Measurements from ENCODE around the gene MYH16.

MYH16 gene

GRCh38 chr7:99260395-99260794 lies 12.2 kb upstream of the MYH16 start:
- TF ChIP-seq ESRRG (CRISPR knock-in tag; IDR thresholded peaks at IDR 0.05), result no peak
- no peak for TF ChIP-seq RARB (CRISPR knock-in tag; IDR thresholded peaks at IDR 0.05)
- no peak for TF ChIP-seq CSDC2 (CRISPR knock-in tag; IDR thresholded peaks at IDR 0.05)
- no peak for TF ChIP-seq ZNF8 (CRISPR knock-in tag; IDR thresholded peaks at IDR 0.05)
- TF ChIP-seq ZNF565 (CRISPR knock-in tag; conservative IDR thresholded peaks at IDR 0.05; ENCODE audit: low read depth), result no peak
- no peak for TF ChIP-seq ZFP3 (CRISPR knock-in tag; IDR thresholded peaks at IDR 0.05)
- no peak for TF ChIP-seq CREB5 (CRISPR knock-in tag; IDR thresholded peaks at IDR 0.05; ENCODE audit: low read depth)
- TF ChIP-seq GLIS3 (CRISPR knock-in tag; IDR thresholded peaks at IDR 0.05), result no peak
- TF ChIP-seq TOX (CRISPR knock-in tag; IDR thresholded peaks at IDR 0.05; ENCODE audit: borderline replicate concordance), result no peak
- TF ChIP-seq POU6F1 (CRISPR knock-in tag; IDR thresholded peaks at IDR 0.05; ENCODE audit: borderline replicate concordance, low read depth), result no peak
- TF ChIP-seq BACH2 (CRISPR knock-in tag; IDR thresholded peaks at IDR 0.05; ENCODE audit: borderline replicate concordance), result no peak
- no peak for TF ChIP-seq PPARA (CRISPR knock-in tag; IDR thresholded peaks at IDR 0.05; ENCODE audit: borderline replicate concordance)
- no peak for TF ChIP-seq PATZ1 (CRISPR knock-in tag; IDR thresholded peaks at IDR 0.05; ENCODE audit: borderline replicate concordance)
- no peak for TF ChIP-seq ISL1 (CRISPR knock-in tag; IDR thresholded peaks at IDR 0.05)
- no peak for TF ChIP-seq ARNTL (CRISPR knock-in tag; IDR thresholded peaks at IDR 0.05; ENCODE audit: borderline replicate concordance, low read depth)
- TF ChIP-seq ZNF70 (CRISPR knock-in tag; IDR thresholded peaks at IDR 0.05), result no peak
- TF ChIP-seq ZC3H10 (CRISPR knock-in tag; IDR thresholded peaks at IDR 0.05), result no peak
- no peak for TF ChIP-seq ZFP30 (CRISPR knock-in tag; IDR thresholded peaks at IDR 0.05)
- no peak for ATAC-seq

DNA sequence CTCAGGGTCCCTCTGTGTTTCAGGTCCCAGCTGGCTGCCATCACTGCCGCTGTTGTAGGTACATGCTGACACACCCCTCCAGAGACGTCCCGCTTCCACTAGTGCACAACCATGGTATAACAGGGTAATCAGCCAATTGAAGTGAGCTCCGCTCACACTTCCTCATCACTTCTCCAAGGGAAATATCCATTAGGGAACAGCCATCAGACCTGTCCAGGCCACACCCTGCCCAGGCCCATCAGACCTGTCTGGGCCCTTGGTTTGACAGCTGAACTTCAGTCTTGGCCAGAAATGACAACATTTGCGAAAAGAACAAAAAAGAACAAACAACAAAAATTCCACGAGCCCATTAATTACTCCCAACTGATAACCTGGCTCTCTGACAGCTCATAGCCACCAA lies 11.0 kb upstream of the MYH16 start:
- TF ChIP-seq PATZ1 (CRISPR knock-in tag; IDR thresholded peaks at IDR 0.05; ENCODE audit: borderline replicate concordance) (no peak), ESRRG (CRISPR knock-in tag; IDR thresholded peaks at IDR 0.05) (no peak), ISL1 (CRISPR knock-in tag; IDR thresholded peaks at IDR 0.05) (no peak), CREB5 (CRISPR knock-in tag; IDR thresholded peaks at IDR 0.05; ENCODE audit: low read depth) (no peak), BACH2 (CRISPR knock-in tag; IDR thresholded peaks at IDR 0.05; ENCODE audit: borderline replicate concordance) (no peak), POU6F1 (CRISPR knock-in tag; IDR thresholded peaks at IDR 0.05; ENCODE audit: borderline replicate concordance, low read depth) (no peak), ZNF70 (CRISPR knock-in tag; IDR thresholded peaks at IDR 0.05) (no peak), RARB (CRISPR knock-in tag; IDR thresholded peaks at IDR 0.05) (no peak)
- TF ChIP-seq, protein P1, sequence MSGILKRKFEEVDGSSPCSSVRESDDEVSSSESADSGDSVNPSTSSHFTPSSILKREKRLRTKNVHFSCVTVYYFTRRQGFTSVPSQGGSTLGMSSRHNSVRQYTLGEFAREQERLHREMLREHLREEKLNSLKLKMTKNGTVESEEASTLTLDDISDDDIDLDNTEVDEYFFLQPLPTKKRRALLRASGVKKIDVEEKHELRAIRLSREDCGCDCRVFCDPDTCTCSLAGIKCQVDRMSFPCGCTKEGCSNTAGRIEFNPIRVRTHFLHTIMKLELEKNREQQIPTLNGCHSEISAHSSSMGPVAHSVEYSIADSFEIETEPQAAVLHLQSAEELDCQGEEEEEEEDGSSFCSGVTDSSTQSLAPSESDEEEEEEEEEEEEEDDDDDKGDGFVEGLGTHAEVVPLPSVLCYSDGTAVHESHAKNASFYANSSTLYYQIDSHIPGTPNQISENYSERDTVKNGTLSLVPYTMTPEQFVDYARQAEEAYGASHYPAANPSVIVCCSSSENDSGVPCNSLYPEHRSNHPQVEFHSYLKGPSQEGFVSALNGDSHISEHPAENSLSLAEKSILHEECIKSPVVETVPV (CRISPR knock-in tag; IDR thresholded peaks at IDR 0.05), result no peak
- no peak for ATAC-seq

Data from SK-N-SH treated with all-trans-retinoic acid at 6 μM for 48 hours (cell line).